GM21390 (cell line): ENCODE results near the gene OLR1.

ENCODE experiments used
- ATAC-seq: cut with Tn5 transposase; IDR thresholded peaks from one replicate; pipeline ENCODE4 v1.9.1; 2021; ENCODE audit not compliant: unreplicated experiment

The OLR1 gene

DNA sequence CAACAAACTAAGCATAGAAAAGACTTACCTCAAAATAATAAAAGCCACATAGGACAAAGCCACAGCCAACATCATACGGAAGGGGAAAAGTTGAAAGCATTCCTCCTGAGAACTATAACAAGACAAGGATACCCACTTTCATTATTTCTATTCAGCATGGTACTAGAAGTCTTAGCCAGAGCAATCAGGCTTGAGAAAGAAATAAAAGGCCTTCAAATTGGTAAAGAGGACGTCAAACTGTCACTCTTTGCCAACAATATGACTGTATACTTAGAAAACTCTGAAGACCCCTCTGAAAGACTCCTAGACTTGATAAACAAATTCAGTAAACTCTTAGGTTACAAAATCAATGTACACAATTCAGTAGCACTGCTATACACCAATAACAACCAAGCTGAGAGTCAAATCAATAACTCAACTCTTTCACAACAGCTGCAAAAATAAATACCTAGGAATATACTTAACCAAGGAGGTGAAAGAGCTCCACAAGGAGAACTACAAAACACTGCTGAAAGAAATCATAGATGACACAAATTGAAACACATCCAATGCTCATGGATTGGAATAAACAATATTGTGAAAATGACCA, 61.6 kb downstream of the OLR1 start:
- no peak for ATAC-seq
